ENCODE results near the gene SLC17A2.

DNA sequence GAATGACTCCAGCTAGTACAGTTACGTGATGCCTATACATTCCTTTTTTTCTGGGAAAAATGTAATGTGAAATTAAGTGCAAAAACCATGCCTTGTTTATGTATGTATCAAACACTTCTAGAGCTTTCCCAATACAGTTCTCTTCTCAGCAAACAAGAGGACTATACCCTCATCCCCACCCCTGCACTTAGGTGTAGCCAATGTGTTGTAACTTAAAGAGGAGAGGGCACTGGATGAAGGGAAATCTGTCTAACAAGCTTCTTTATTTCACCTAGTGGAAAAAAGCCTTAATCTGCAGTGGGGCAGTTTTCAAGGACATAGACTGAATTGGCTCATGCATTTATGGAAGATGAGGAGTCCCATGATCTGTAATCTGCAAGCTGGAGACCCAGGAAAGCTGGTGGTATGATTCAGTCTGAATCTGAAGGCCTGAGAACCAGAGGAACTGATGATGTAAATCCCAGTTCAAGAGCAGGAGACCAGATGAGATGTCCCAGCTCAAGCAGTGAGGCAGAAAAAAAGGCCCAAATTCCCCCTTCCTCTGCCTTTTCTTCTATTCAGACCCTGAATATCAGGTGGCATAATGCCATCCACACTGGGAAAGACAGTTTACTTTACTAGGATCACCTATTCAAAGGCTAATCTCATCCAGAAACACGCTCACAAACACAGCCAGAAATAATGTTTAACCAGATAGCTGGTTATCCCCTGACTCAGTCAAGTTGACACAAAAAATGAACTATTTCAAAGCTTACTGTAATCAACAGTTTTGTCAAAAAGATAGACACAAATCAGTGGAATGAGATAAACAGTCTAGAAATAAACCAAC lies 30.7 kb downstream of the SLC17A2 start:
- no peak for TF ChIP-seq TAF1 (IDR thresholded peaks at IDR 0.05; ENCODE audit: low read depth)
- no peak for TF ChIP-seq NFIC (IDR thresholded peaks at IDR 0.05)
- no peak for TF ChIP-seq CEBPB (IDR thresholded peaks at IDR 0.05)
- TF ChIP-seq EP300 (IDR thresholded peaks at IDR 0.05; ENCODE audit: borderline replicate concordance), result no peak
- no peak for TF ChIP-seq YY1 (IDR thresholded peaks at IDR 0.05; ENCODE audit: low read depth)
- TF ChIP-seq, protein P1, sequence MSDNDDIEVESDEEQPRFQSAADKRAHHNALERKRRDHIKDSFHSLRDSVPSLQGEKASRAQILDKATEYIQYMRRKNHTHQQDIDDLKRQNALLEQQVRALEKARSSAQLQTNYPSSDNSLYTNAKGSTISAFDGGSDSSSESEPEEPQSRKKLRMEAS (IDR thresholded peaks at IDR 0.05), result no peak
